ENCODE measurements around the gene RSPO1.

DNA sequence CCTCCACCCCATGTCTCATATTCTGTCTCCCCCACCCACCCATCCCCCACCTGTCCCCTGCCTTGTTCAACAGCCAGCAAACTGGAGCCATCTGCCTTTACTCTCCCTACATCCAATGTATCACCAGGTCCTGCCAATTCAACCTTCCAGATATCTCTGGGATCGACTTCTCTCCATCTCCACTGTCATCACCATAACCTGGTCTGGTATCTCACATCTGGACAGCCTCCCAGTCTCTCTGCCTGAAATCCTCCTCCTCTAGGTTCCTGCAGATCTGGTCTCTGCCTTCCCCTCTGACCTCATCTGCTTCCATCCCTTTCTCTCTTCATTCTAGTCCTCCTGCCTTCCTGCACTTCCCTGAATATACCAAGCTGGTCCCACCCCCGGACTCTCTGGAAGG lies 35.4 kb upstream of the RSPO1 start:
- TF ChIP-seq POLR2AphosphoS5 (IDR thresholded peaks at IDR 0.05) = no peak
- TF ChIP-seq, protein P1, sequence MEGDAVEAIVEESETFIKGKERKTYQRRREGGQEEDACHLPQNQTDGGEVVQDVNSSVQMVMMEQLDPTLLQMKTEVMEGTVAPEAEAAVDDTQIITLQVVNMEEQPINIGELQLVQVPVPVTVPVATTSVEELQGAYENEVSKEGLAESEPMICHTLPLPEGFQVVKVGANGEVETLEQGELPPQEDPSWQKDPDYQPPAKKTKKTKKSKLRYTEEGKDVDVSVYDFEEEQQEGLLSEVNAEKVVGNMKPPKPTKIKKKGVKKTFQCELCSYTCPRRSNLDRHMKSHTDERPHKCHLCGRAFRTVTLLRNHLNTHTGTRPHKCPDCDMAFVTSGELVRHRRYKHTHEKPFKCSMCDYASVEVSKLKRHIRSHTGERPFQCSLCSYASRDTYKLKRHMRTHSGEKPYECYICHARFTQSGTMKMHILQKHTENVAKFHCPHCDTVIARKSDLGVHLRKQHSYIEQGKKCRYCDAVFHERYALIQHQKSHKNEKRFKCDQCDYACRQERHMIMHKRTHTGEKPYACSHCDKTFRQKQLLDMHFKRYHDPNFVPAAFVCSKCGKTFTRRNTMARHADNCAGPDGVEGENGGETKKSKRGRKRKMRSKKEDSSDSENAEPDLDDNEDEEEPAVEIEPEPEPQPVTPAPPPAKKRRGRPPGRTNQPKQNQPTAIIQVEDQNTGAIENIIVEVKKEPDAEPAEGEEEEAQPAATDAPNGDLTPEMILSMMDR (IDR thresholded peaks at IDR 0.05; ENCODE audit: poor library complexity, severe bottlenecking) = no peak

Data from neural cell (in vitro differentiated cells).